Activated CD4-positive, CD25-positive, alpha-beta regulatory T cell treated with anti-CD3 and anti-CD28 coated beads, Interleukin-2, amount 50 U/mL, for 16 hours (primary cell): ENCODE measurements around the gene ADM2.

Experiments used
- DNase-seq: peaks from one replicate; pipeline ENCODE4 v3.0.0-alpha.2; 2020; ENCODE audit warnings: low read depth, low spot score

Gene ADM2

GRCh38 chr22:50467341-50467740, 14.0 kb upstream of the ADM2 start:
- no peak for DNase-seq

GRCh38 chr22:50467773-50468440, 13.4 kb upstream of the ADM2 start:
- no peak for DNase-seq

- no peak for DNase-seq
Observed at GRCh38 chr22:50468626-50469025, 12.7 kb upstream of the ADM2 start.

- peak; percentile 86 for DNase-seq
Observed at GRCh38 chr22:50469377-50470305, 11.7 kb upstream of the ADM2 start.

GRCh38 chr22:50470491-50470890, 10.9 kb upstream of the ADM2 start:
- no peak for DNase-seq

GRCh38 chr22:50471197-50471847, 10.0 kb upstream of the ADM2 start:
- DNase-seq = no peak

GRCh38 chr22:50471962-50472361, 9.4 kb upstream of the ADM2 start:
- DNase-seq = no peak

GRCh38 chr22:50473088-50473487, 8.3 kb upstream of the ADM2 start:
- DNase-seq = no peak

- DNase-seq = no peak
Observed at GRCh38 chr22:50473855-50474671, 7.3 kb upstream of the ADM2 start.

GRCh38 chr22:50474710-50475651, 6.4 kb upstream of the ADM2 start, which contains the start of gene SBF1:
Gene SBF1 (minus strand): TSS chr22:50475035. CDS start chr22:50474840, 195 bp downstream.
- peak; percentile 82 for DNase-seq

- DNase-seq = no peak
Observed at GRCh38 chr22:50475652-50476002, 5.7 kb upstream of the ADM2 start.

- no peak for DNase-seq
Observed at GRCh38 chr22:50476868-50477267, 4.5 kb upstream of the ADM2 start.

GRCh38 chr22:50477923-50478322, 3.4 kb upstream of the ADM2 start:
- no peak for DNase-seq

GRCh38 chr22:50479721-50480120, 1.6 kb upstream of the ADM2 start:
- DNase-seq = no peak

GRCh38 chr22:50481045-50481439, 301 bp upstream of the ADM2 start:
- DNase-seq = no peak

GRCh38 chr22:50482107-50483074, 1.0 kb downstream of the ADM2 start:
- DNase-seq = no peak

- DNase-seq = no peak
Observed at GRCh38 chr22:50483106-50483505, 1.8 kb downstream of the ADM2 start.

GRCh38 chr22:50483556-50483955, 2.2 kb downstream of the ADM2 start:
- no peak for DNase-seq
